ENCODE data around the gene BCL7A. TPM values are rescaled to one million over a fixed set of nuclear protein-coding genes. Genes with fewer than 3 reads are reported as not detected.
A peak's percentile ranks its signal among the peaks of the same experiment; 100 is the strongest.

BCL7A gene
- total RNA-seq, 1 experiment from 2014 or later = 14.5 TPM

DNA sequence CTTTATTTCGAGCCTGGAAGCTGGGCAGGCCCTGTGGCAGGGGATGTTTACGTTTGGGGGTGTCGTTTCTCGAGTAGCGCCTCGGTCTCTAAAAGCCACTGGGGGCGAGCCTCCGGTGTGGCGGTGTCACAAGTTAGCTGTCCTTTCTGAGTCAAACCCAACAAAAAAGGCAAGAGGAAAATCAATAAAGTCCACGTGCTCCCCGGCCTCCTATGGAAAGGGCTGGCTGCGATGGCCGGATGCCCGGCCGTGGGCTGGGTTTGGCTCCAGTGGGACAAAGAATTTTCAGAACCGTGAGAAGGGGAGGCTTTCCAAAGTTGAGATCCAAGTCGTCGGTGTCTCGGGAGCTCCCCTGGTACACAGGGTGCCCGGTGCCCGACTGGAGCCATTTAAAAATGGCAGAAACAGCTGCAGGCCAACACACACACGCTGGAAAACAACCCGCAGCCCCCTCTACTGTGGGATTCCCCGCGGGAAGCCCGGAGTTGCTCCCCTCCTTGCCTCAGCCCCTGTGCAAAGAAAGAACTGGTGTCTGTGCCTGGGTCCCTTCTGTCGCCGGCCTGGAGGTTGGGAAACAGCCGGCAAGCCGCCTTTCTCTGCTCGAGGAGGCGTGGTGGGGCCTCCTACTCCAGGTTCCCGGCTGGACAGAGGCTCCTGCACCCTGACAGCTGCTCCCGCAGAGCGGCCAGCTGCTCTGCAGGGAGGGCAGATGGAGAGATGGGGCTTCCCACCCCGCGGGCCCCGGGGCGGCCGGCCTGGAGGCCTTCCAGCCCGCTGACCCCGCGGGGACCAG lies 1.9 kb downstream of the BCL7A start:
- Histone ChIP-seq H3K9me3 (ENCODE audit: control insufficient read depth, insufficient read depth, low read depth, low read length) (no peaks in the 10 kb centered on the region), H3K4me1 (ENCODE audit: control insufficient read depth, insufficient read depth, low read length) (peaks cover 24% of the 10 kb centered on the region), H3K36me3 (ENCODE audit: control insufficient read depth, insufficient read depth, low read length) (no peaks in the 10 kb centered on the region; the same call in 1 of the 2 replicates), H3K4me3 (ENCODE audit: low read depth in 2 of 2, low read length in 2 of 2) (peak overlapping the region; percentile 69 to 76), H3K27ac (ENCODE audit: low read length) (peak overlapping the region; percentile 90), H3K27me3 (ENCODE audit: control insufficient read depth, insufficient read depth, low read length) (no peaks in the 10 kb centered on the region)
- intact Hi-C loops (cut with micrococcal nuclease; ENCODE audit: unreplicated experiment) = no loop called here
- DNase-seq (ENCODE audit: low read depth, low spot score) (no peak), ATAC-seq (peak; percentile 76)
- TF ChIP-seq, protein P1, sequence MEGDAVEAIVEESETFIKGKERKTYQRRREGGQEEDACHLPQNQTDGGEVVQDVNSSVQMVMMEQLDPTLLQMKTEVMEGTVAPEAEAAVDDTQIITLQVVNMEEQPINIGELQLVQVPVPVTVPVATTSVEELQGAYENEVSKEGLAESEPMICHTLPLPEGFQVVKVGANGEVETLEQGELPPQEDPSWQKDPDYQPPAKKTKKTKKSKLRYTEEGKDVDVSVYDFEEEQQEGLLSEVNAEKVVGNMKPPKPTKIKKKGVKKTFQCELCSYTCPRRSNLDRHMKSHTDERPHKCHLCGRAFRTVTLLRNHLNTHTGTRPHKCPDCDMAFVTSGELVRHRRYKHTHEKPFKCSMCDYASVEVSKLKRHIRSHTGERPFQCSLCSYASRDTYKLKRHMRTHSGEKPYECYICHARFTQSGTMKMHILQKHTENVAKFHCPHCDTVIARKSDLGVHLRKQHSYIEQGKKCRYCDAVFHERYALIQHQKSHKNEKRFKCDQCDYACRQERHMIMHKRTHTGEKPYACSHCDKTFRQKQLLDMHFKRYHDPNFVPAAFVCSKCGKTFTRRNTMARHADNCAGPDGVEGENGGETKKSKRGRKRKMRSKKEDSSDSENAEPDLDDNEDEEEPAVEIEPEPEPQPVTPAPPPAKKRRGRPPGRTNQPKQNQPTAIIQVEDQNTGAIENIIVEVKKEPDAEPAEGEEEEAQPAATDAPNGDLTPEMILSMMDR (IDR thresholded peaks at IDR 0.05) = no peak
- peak; percentile 22; the same call in 1 of the 2 replicates for TF ChIP-seq POLR2AphosphoS5 (IDR thresholded peaks at IDR 0.05; ENCODE audit: low read depth, low read length)
- TF ChIP-seq, protein P2, sequence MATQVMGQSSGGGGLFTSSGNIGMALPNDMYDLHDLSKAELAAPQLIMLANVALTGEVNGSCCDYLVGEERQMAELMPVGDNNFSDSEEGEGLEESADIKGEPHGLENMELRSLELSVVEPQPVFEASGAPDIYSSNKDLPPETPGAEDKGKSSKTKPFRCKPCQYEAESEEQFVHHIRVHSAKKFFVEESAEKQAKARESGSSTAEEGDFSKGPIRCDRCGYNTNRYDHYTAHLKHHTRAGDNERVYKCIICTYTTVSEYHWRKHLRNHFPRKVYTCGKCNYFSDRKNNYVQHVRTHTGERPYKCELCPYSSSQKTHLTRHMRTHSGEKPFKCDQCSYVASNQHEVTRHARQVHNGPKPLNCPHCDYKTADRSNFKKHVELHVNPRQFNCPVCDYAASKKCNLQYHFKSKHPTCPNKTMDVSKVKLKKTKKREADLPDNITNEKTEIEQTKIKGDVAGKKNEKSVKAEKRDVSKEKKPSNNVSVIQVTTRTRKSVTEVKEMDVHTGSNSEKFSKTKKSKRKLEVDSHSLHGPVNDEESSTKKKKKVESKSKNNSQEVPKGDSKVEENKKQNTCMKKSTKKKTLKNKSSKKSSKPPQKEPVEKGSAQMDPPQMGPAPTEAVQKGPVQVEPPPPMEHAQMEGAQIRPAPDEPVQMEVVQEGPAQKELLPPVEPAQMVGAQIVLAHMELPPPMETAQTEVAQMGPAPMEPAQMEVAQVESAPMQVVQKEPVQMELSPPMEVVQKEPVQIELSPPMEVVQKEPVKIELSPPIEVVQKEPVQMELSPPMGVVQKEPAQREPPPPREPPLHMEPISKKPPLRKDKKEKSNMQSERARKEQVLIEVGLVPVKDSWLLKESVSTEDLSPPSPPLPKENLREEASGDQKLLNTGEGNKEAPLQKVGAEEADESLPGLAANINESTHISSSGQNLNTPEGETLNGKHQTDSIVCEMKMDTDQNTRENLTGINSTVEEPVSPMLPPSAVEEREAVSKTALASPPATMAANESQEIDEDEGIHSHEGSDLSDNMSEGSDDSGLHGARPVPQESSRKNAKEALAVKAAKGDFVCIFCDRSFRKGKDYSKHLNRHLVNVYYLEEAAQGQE (IDR thresholded peaks at IDR 0.05; ENCODE audit: insufficient read depth in 1 of 2, low read depth in 2 of 2, low read length in 1 of 2) = peak in 1 of 2 experiments; percentile 46; a peak in 1 of 4 replicates
- TF ChIP-seq TCF7L2 (IDR thresholded peaks at IDR 0.05; ENCODE audit: low read depth, low read length) = peak; percentile 38; the same call in 1 of the 2 replicates
- TF ChIP-seq SIN3A (IDR thresholded peaks at IDR 0.05; ENCODE audit: borderline replicate concordance, insufficient read depth, low read depth, low read length) = peak; percentile 94; the same call in 1 of the 2 replicates
- BruUV-seq (replicated peaks) = TSS peak; percentile 62
- POLR2A ChIA-PET = no interaction called here
- CTCF ChIA-PET = no interaction called here
- in situ Hi-C loops (cut with HindIII; ENCODE audit: low pct_unique_long_range_greater_than_20kb, low sequenced_read_pairs) = no loop called here

DNA sequence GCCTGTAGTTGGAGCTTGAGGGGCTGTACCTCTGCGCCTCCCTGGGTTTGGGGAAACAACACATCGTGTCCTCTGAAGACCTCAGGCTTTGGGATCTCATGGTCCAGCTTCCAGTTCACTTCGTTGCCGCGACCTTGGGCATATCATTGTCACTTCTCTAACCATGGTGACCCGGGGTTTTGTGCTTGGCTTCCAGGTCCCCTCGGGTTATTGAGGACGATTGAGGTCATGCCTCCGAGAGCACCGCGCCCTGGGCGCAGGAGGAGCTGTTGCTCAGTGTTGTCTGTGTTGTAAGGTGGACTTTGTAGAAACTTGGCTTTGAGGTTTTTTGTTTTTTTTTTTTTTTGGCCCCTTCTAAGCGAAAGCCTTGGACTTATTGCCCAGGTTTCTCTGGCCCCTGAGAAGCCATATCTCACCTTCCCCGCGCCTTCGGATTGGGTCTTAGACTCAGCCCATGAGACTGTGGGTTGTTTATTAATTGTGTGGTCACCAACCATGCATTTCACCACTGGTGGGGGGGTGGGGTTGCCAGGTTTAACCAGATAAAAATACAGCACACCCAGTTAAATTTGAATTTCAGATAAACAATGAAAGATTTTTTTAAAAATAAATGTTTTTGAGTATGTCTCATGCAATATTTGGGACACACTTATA lies 2.6 kb downstream of the BCL7A start:
- CTCF ChIA-PET = no interaction called here
- H3K27ac ChIP-seq (ENCODE audit: low read length) = peak overlapping the region; percentile 90
- DNase-seq (ENCODE audit: low read depth, low spot score) (no peak), ATAC-seq (no peak; the same call in 1 of the 2 replicates)
- H3K4me3 ChIP-seq (ENCODE audit: low read depth in 2 of 2, low read length in 2 of 2) = peak overlapping the region; percentile 69 to 76
- POLR2A ChIA-PET = interaction anchor here (0.5 to 0.6 kb wide), 2 partner anchors 86 to 1804 kb away, joined by 3 read pairs; no protein-coding TSS in a partner anchor
- H3K9me3 ChIP-seq (ENCODE audit: control insufficient read depth, insufficient read depth, low read depth, low read length) = no peaks in the 10 kb centered on the region
- no TSS peak for BruUV-seq (replicated peaks)
- H3K27me3 ChIP-seq (ENCODE audit: control insufficient read depth, insufficient read depth, low read length) = no peaks in the 10 kb centered on the region
- peaks cover 32% of the 10 kb centered on the region for H3K4me1 ChIP-seq (ENCODE audit: control insufficient read depth, insufficient read depth, low read length)
- intact Hi-C loops (cut with micrococcal nuclease; ENCODE audit: unreplicated experiment) (no loop called here), in situ Hi-C loops (cut with HindIII; ENCODE audit: low pct_unique_long_range_greater_than_20kb, low sequenced_read_pairs) (no loop called here)
- no peaks in the 10 kb centered on the region; the same call in 1 of the 2 replicates for H3K36me3 ChIP-seq (ENCODE audit: control insufficient read depth, insufficient read depth, low read length)
- TF ChIP-seq TCF7L2 (IDR thresholded peaks at IDR 0.05; ENCODE audit: low read depth, low read length) (no peak), POLR2AphosphoS5 (IDR thresholded peaks at IDR 0.05; ENCODE audit: low read depth, low read length) (no peak), SIN3A (IDR thresholded peaks at IDR 0.05; ENCODE audit: borderline replicate concordance, insufficient read depth, low read depth, low read length) (no peak)
- TF ChIP-seq, protein P2 (IDR thresholded peaks at IDR 0.05; ENCODE audit: insufficient read depth in 1 of 2, low read depth in 2 of 2, low read length in 1 of 2) = no peak; a peak in 1 of 4 replicates
- TF ChIP-seq, protein P1 (IDR thresholded peaks at IDR 0.05) = no peak

All from Panc1 (cell line).